HG03442 (cell line): ENCODE measurements around the gene MACF1.
"Not testable (repeated sequence)": the region's sequence is repeated elsewhere in the genome, so short reads cannot be mapped to it uniquely, and the experiment has no call there.

ENCODE experiments used
- ATAC-seq: cut with Tn5 transposase; IDR thresholded peaks from one replicate; pipeline ENCODE4 v1.9.1; 2021; ENCODE audit warnings: mild to moderate bottlenecking, moderate library complexity; ENCODE audit not compliant: unreplicated experiment

Gene MACF1

DNA sequence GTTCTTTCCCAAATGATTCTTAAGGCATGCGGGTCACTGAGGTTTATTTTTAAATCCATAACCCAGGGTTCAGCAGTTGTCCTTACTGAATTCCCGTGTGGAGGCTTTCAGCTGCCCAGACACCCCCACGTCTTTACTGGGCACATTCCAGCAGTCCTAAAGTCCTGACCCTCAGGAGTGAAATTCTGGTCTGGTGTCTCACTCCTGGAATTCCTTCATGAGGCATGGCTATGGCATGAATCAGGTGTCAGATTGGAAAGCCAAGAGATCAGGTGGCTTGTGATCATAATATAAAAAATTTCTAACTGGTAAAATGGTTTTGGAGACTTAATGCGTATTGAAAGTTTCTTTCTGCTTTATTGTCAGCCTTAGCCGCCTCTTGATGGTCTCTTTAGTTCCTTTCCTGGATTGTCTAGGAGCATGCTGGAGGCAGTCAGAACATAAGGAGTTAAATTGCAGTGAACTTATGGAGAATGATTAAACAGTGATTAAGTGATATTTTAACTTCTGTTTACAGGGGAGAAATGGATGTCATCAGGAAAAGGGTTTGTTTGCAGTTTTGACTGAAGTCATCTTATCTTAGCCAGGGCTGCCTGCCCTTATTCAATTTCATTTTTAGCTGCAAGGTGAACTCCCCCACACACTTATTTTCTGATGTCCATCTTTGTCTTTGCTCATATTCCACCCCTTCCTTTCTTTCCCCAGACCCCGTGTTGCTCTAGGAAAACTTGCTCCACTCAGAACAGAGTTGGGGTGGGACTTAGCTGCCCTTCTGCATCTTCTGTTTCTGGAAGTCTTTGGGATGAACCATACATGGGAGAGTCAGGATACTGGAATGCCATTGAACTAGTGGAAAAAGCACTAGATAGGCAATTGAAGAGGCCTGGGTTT, 25.7 kb upstream of the MACF1 start:
- ATAC-seq = no peak

GRCh38 chr1:39181311-39181710, 23.2 kb upstream of the MACF1 start:
- ATAC-seq = no peak

DNA sequence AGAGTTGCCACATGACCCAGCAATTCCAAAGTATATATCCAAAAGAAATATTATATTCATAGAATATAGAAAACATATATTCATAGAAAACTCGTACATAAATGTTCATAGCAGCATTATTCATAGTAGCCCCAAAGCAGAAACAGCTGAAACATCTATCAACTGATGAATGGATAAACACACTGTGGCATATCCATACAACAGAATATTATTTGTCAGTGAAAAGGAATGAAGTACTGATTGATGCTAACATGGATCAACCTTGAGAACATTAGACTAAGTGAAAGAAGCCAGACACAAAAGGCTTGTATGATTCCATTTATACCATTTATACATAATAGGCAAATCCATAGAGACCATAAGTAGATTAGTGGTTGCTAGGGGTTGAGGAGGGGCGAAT, 21.7 kb upstream of the MACF1 start:
- no peak for ATAC-seq

DNA sequence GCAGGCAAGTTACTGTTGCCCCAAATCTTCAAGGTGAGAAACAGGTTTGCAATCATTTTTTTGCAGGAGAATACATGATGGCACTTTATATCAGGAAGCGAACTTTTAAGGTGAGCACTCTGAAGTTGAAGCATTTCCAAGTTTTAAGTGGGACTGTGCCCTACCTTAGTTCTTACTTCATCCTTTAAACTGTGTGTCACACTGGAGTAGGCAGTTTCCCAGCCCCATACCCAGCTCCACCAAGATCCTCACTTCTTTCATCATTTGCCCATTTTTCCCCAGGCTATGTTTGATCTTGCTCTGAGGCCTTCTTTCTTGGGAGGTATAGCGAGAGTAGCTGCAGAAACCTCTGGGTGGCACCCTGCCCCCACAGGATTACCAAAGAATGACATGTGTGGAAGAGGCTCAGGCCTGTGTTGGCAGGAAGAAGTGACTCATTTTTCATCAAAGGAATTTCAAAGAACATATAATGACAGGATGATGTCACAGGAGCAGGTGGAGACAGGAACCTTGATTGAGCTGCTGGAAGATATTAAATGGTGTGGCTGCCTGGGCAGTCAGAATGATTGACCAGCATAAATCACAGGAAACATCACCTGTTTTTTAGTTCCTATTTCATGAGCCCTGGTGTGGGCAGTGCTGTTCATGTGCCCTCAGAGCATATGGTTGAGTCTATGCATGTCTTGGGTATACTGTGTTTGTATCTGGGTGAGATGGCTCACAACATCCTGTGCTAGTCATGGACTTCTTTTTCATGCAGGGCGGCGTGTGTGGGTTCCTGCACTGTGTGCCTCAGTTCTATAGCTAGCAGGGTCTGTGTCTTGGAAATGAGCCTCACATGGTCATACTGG, 20.8 kb upstream of the MACF1 start:
- peak; percentile 67 for ATAC-seq

DNA sequence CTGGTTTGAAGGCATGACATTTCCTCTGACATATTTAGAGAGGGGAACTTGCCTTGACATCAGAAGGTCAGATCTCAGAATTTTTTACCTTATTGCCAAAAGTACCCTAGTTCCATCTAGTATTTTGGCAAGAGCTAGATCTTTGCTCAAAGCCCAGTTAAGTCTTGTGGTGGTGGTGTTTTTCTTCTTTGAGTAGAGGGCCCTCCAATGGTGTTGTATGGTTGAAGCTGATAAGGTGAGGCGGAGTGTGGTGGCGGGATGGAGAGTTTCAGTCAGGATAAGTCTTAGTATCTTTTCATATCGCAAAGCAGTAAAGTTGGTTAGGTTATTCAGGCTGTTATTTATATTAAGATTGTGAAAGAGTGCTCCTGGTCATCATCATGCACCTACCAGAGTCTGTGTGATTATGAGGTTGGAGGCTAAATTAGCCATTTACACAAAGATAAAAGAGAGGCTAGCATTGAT, 20.1 kb upstream of the MACF1 start:
- no peak for ATAC-seq

DNA sequence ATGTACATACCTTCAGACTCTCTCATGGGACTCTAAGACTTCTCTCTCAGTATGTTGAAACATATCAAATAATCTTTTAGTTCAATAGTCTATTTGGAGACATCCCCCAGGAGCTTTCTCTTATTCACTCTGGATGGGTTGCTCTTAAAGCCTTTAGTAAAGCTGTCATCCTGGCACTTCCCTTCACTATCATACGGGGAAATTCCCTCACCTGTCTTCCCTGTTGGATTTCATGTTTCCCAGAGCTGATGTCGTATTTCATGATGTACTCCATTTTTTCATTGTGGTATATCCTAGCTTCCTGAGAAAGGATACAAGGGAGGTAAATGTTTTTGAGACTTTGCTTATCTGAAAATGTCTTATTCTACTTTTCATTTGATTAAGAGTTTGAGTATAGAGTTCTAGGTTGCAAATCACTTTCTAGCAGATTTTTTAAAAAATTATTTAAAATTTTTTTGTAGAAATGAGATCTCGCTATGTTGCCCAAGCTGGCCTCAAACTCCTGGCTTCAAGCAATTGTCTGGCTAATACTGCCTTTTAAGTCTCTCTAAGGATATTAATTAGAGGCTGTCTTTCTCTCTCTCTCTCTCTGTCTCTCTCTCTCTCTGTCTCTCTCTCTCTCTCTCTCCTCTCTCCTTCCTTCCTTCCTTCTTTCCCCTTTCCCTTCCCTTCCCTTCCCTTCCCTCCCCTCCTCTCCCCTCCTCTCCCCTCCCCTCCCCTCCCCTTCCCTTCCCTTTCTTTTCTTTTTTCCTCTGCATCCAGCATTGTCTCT, 17.0 kb upstream of the MACF1 start:
- ATAC-seq = no peak

- ATAC-seq = no peak
These were observed 14.9 kb upstream of the MACF1 start for GRCh38 chr1:39189592-39190041.

DNA sequence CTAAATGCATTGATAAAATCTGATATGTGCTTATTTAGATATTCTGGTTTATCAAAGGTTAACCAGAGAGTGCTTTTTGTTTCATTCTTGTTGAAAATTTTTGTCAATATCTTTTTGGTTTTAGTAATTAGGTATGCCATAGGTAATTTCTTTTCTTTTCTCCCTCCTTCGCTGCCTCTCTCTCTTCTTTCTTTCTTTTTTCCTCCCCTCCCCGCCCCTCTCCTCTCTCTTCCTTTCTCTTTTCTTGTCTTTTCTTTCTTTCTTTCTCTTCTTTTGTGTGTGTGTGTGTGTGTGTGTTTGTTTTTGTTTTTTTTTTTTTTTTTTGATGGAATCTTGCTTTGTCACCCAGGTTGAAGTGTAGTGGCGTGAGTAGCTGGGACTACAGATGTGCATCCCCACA, 14.4 kb upstream of the MACF1 start:
- ATAC-seq = no peak

DNA sequence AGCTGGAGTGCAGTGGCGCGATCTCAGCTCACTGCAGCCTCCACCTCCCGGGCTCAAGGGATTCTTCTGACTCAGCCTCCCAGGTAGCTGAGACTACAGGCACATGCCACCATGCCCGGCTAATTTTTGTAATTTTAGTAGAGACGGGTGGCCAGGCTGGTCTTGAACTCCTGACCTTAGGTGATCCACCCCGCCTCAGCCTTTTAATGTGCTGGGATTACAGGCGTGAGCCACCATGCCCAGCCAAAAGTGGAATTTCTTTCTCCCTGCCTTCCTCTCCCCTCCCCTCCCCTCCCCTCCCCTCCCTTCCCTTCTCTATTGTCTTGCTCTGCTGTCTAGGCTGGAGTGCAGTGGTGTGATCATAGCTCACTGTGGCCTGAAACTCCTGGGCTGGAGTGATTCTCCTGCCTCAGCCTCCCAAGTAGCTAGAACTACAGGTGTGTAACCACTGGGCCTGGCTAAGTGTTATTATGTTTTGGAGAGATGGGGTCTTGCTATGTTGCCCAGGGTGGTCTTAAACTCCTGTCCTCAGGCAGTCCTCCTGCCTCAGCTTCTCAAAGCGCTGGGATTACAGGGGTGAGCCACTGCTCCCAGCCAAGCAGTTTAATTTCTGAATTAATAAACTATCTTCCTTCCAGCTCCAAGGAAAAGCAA, 10.0 kb upstream of the MACF1 start:
- no peak for ATAC-seq

DNA sequence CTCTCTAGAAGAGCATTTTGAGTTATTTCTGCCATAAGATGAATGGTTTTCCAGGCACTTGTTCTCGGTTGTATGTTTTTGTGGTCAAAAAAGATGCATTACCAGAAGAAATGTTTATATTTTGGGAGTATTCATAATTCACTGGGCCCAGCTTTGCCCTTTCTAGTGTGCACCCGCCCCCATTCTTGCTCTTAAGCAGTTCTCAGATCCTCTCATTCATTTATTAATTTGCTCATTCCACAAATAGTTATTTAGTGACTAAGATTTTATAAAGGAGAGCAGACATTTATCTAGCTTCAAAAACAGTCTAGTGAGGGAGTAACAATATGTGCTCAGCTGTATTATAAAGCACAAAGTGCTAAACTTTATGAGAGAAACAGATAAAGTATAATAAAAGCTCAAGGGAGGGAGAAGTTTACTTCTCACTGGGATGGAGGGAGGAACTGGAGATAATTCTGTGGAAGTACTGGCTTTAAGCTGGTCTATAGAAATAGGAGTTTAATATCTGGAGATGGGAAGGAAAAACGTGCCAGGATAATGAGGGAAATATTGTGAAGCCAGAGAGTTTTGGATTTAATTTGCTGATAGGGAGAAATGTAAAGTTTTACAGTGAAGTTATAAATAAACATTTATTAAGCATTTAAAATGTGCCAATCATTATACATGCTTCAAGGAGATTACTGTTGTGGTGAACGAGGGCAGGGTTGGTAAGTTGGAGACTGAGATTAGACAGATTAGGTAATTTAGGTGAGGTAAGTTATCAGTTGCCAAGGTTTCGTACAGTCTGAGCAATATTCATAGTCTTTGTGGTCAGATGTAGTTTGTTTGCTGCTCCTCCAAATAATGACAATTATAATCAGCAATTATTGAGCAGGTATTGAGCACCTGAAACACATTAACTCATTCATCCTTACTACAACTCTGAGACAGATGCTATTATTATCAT, 9.1 kb upstream of the MACF1 start:
- no peak for ATAC-seq

GRCh38 chr1:39196244-39197215, 8.0 kb upstream of the MACF1 start:
- no peak for ATAC-seq

DNA sequence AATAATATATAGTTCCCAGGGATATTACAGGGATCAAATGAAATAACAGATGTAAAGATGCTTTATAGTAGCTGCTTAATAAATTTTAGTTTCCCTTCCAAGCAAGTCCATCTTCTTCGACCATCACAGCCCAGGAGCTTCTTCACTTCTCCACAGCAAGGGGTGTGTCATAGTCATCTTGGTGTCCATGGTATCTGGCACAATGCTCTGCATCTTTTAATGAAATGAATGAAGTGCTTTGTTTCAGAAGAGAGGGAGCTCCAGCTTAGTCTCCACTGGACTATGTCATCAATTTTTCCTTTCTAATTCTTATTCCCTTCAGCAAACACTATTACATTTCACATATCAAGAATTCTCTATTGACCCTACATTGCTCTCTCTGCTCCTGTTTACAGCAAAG, 4.9 kb upstream of the MACF1 start:
- ATAC-seq = no peak

GRCh38 chr1:39205102-39205780, 746 bp downstream of the MACF1 start:
- no peak for ATAC-seq

GRCh38 chr1:39205781-39206464, 1.4 kb downstream of the MACF1 start:
- no peak for ATAC-seq

GRCh38 chr1:39208360-39208759, 3.9 kb downstream of the MACF1 start:
- not testable (repeated sequence) for ATAC-seq

DNA sequence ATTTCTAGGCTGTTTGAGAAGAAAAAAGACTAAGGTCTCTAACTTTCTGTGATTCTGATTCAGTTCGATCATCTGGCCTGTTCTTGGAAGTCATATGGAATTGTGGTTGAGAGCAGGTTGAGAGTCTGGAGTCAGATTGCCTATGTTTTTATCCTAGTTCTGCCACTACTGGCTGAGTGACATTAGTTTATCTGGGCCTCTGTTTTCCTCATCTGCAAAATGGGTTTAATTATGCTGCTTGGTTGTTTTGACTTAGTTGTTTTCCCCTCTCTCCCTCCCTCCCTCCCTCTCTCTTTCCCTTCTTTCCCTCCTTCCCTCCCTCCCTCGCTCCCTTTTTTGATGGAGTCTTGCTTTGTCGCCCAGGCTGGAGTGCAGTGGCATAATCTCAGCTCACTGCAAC, 6.2 kb downstream of the MACF1 start:
- no peak for ATAC-seq

DNA sequence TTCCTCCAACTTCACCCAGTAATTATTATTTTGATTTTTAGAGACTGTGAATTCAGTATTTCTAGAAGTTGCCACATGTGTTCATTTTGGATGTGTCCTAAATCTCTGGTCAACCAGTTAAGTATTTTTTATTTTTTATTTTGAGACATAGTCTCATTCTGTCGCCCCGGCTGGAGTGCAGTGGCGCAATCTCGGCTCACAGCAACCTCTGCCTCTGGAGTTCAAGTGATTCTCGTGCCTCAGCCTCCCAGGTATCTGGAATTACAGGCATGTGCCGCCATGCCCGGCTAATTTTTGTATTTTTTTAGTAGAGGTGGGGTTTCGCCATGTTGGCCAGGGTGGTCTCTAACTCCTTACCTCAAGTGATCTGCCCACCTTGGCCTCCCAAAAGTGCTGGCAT, 8.0 kb downstream of the MACF1 start:
- no peak for ATAC-seq
